ENCODE results near the gene GPR25.

GRCh38 chr1:200877839-200878551, 5.2 kb downstream of the GPR25 start:
- TF ChIP-seq POLR2A (IDR thresholded peaks at IDR 0.05; ENCODE audit: low read depth, low read length) (no peak), POLR2AphosphoS5 (IDR thresholded peaks at IDR 0.05; ENCODE audit: low read depth, low read length) (no peak)
